HepG2 (cell line): ENCODE measurements around the gene TOB1. TPM values are rescaled to one million over a fixed set of nuclear protein-coding genes. Genes with fewer than 3 reads are reported as not detected.

ENCODE experiments used
- ATRX ChIP-seq: sonication (generic); formaldehyde crosslinking; IDR thresholded peaks from 2 replicates; pipeline ENCODE4 v1.4.0; 2020; ENCODE audit warnings: missing genetic modification reagents, borderline replicate concordance
- HCFC1 ChIP-seq: fragments of 150-350 bp; IDR thresholded peaks from 2 replicates; pipeline ENCODE4 v1.6.1; 2014; ENCODE audit warnings: low read depth, low read length
- HOXD1 ChIP-seq: sonication (generic); formaldehyde crosslinking; IDR thresholded peaks from 2 replicates; pipeline ENCODE4 v1.5.0; 2020; ENCODE audit warnings: missing genetic modification reagents
- IRF2 ChIP-seq: IDR thresholded peaks from 2 replicates; pipeline ENCODE4 v1.6.1; 2018; ENCODE audit warnings: missing genetic modification reagents, missing compliant biosample characterization
- JARID2 ChIP-seq: sonication (generic); formaldehyde crosslinking; IDR thresholded peaks from 2 replicates; pipeline ENCODE4 v1.8.1; 2023; ENCODE audit warnings: missing genetic modification reagents, inconsistent platforms; ENCODE audit not compliant: insufficient replicate concordance
- KDM4B ChIP-seq: sonication (generic); formaldehyde crosslinking; IDR thresholded peaks from 2 replicates; pipeline ENCODE4 v1.4.0; 2020; ENCODE audit warnings: missing genetic modification reagents
- NCOR1 ChIP-seq: fragments of 200-600 bp; sonication (generic); IDR thresholded peaks from 2 replicates; pipeline ENCODE4 v1.7.0; 2017; ENCODE audit warnings: antibody characterized with exemption, low read length, borderline replicate concordance
- NFATC3 ChIP-seq: sonication (generic); formaldehyde crosslinking; IDR thresholded peaks from 2 replicates; pipeline ENCODE4 v1.5.1; 2020; ENCODE audit warnings: mild to moderate bottlenecking, missing genetic modification reagents
- NPAS2 ChIP-seq: sonication (generic); formaldehyde crosslinking; IDR thresholded peaks from 2 replicates; pipeline ENCODE4 v1.8.0; 2022; ENCODE audit warnings: mild to moderate bottlenecking, missing genetic modification reagents, borderline replicate concordance
- POGZ ChIP-seq: sonication (generic); formaldehyde crosslinking; IDR thresholded peaks from 2 replicates; pipeline ENCODE4 v1.4.0; 2020; ENCODE audit warnings: mild to moderate bottlenecking, missing genetic modification reagents
- SMAD3 ChIP-seq: sonication (generic); formaldehyde crosslinking; IDR thresholded peaks from 2 replicates; pipeline ENCODE4 v1.4.0; 2020; ENCODE audit warnings: missing genetic modification reagents
- SNRNP70 ChIP-seq: fragments of 200-400 bp; formaldehyde crosslinking; IDR thresholded peaks from 2 replicates; pipeline ENCODE4 v1.6.1; 2017; ENCODE audit warnings: mild to moderate bottlenecking, low read depth, low read length, moderate library complexity
- U2AF1 ChIP-seq: fragments of 200-400 bp; formaldehyde crosslinking; optimal IDR thresholded peaks from 2 replicates; pipeline ENCODE3; 2017; ENCODE audit warnings: mild to moderate bottlenecking, low read depth, low read length
- ZBTB3 ChIP-seq: sonication (generic); formaldehyde crosslinking; IDR thresholded peaks from 2 replicates; pipeline ENCODE4 v1.4.0; 2020; ENCODE audit warnings: low read depth, mild to moderate bottlenecking, moderate library complexity, missing genetic modification reagents, borderline replicate concordance
- ZNF253 ChIP-seq: sonication (generic); formaldehyde crosslinking; IDR thresholded peaks from 2 replicates; pipeline ENCODE4 v1.8.0; 2022; ENCODE audit warnings: mild to moderate bottlenecking, missing genetic modification reagents, borderline replicate concordance
- ZNF367 ChIP-seq: sonication (generic); formaldehyde crosslinking; IDR thresholded peaks from 2 replicates; pipeline ENCODE4 v1.4.0; 2020; ENCODE audit warnings: missing genetic modification reagents, borderline replicate concordance
- ZNF891 ChIP-seq: sonication (generic); formaldehyde crosslinking; IDR thresholded peaks from 2 replicates; pipeline ENCODE4 v1.5.0; 2020; ENCODE audit warnings: mild to moderate bottlenecking, missing genetic modification reagents
- polyA plus RNA-seq, 8 experiments: library from polyadenylated mRNA; depleted of rRNA in 3 of 8; stranded (reverse) in 7 of 8; unstranded in 1 of 8; fragments of >200 nt; fragmentation: Illumina TruSeq in 4 of 8; extraction: Trizol in 4 of 8; gene quantifications; 2 replicates each; pipeline versions ENCODE4 v1.2.1 to v1.2.3, GENCODE V29; 2011 to 2016; ENCODE audit warnings: low read depth in 4 of 8, missing spikeins in 1 of 8, mixed read lengths in 1 of 8; ENCODE audit not compliant: insufficient read depth in 1 of 8
- total RNA-seq, 5 experiments: library from RNA; depleted of rRNA; stranded (reverse); fragments of >200 nt; fragmentation: Illumina TruSeq; extraction: Trizol; gene quantifications; 2 replicates each; pipeline ENCODE4 v1.2.3, GENCODE V29; 2016; ENCODE audit warnings: low read depth in 1 of 5
- TF ChIP-seq, protein P1 (sequence below): sonication (generic); formaldehyde crosslinking; IDR thresholded peaks from 2 replicates; pipeline ENCODE4; 2020; ENCODE audit warnings: missing genetic modification reagents, mild to moderate bottlenecking, borderline replicate concordance
- TF ChIP-seq, protein P2 (sequence below): IDR thresholded peaks from 2 replicates; pipeline ENCODE4 v1.6.1; 2016; ENCODE audit warnings: mild to moderate bottlenecking, missing biosample characterization, missing genetic modification reagents
- TF ChIP-seq, protein P3 (sequence below): fragments of 450-650 bp; IDR thresholded peaks from 2 replicates; pipeline ENCODE4 v1.6.1; 2017
- TF ChIP-seq, protein P4 (sequence below): sonication (generic); formaldehyde crosslinking; IDR thresholded peaks from 2 replicates; pipeline ENCODE4 v1.4.0; 2020; ENCODE audit warnings: missing genetic modification reagents
- TF ChIP-seq, protein P5 (sequence below): sonication (generic); formaldehyde crosslinking; IDR thresholded peaks from 2 replicates; pipeline ENCODE4 v1.4.0; 2020; ENCODE audit warnings: mild to moderate bottlenecking, missing genetic modification reagents
- TF ChIP-seq, protein P6 (sequence below): sonication (generic); formaldehyde crosslinking; IDR thresholded peaks from 2 replicates; pipeline ENCODE4 v1.5.0; 2020; ENCODE audit warnings: missing genetic modification reagents

Gene TOB1
- total and polyA plus RNA-seq, 2 of the 13 experiments (the other 11 are each of a cell fraction or from before 2014, with no cell fraction given), result 21.9 to 57.7 TPM

DNA sequence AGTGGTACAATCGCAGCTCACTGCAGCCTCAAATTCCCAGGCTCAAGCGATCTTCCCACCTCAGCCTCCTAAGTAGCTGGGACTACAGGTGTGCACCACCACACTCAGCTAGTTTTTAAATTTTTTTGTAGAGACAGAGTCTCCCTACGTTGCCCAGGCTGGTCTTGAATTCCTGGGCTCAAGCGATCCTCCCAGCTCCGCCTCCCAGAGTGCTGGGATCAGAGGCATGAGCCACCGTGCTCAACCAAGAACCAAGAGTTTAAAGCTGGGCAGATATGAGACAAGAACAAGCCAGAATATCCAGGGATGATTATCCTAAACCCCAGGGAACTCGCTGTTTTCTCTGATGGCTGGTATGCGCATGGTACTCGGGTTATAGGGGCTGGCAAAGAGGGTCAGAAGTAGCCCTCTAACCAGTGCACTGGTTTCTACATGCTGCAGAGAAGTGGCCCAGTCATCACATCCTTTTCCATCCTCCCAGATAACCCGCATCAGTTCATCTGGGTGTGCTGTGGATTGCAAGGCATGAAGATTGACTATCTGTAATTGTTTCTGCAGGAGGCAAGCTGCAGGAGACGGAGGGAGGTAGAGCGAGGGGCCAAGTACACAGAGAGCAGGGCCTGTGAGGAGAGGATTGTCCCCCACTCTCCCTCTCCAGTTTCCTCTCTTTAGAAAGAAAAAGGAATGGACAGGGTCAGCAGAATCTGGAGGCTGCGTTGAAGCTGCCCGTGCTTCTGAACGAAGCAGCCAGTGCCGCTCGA is 33.6 kb upstream of the TOB1 start (continued):
- no peak for TF ChIP-seq NCOR1
- TF ChIP-seq ZNF891, result peak; percentile 27; the same call in 1 of the 2 replicates
- TF ChIP-seq U2AF1, result no peak
- TF ChIP-seq JARID2 (CRISPR knock-in tag), result no peak
- TF ChIP-seq, protein P1, sequence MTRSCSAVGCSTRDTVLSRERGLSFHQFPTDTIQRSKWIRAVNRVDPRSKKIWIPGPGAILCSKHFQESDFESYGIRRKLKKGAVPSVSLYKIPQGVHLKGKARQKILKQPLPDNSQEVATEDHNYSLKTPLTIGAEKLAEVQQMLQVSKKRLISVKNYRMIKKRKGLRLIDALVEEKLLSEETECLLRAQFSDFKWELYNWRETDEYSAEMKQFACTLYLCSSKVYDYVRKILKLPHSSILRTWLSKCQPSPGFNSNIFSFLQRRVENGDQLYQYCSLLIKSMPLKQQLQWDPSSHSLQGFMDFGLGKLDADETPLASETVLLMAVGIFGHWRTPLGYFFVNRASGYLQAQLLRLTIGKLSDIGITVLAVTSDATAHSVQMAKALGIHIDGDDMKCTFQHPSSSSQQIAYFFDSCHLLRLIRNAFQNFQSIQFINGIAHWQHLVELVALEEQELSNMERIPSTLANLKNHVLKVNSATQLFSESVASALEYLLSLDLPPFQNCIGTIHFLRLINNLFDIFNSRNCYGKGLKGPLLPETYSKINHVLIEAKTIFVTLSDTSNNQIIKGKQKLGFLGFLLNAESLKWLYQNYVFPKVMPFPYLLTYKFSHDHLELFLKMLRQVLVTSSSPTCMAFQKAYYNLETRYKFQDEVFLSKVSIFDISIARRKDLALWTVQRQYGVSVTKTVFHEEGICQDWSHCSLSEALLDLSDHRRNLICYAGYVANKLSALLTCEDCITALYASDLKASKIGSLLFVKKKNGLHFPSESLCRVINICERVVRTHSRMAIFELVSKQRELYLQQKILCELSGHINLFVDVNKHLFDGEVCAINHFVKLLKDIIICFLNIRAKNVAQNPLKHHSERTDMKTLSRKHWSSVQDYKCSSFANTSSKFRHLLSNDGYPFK (CRISPR knock-in tag), result no peak
- no peak for TF ChIP-seq ZNF253
- TF ChIP-seq HCFC1, result no peak
- no peak for TF ChIP-seq ZNF367 (CRISPR knock-in tag)
- TF ChIP-seq NFATC3 (CRISPR knock-in tag), result no peak
- TF ChIP-seq HOXD1, result no peak
- TF ChIP-seq POGZ (CRISPR knock-in tag), result no peak
- TF ChIP-seq KDM4B (CRISPR knock-in tag), result no peak; the same call in 1 of the 2 replicates
- no peak for TF ChIP-seq SNRNP70
- TF ChIP-seq, protein P2, sequence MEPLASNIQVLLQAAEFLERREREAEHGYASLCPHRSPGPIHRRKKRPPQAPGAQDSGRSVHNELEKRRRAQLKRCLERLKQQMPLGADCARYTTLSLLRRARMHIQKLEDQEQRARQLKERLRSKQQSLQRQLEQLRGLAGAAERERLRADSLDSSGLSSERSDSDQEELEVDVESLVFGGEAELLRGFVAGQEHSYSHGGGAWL (CRISPR knock-in tag), result 0 out of 2 replicates have a peak, but pooled peaks have one; percentile 31
- no peak for TF ChIP-seq ATRX (CRISPR knock-in tag)
- TF ChIP-seq IRF2 (CRISPR knock-in tag), result no peak
- TF ChIP-seq, protein P3, sequence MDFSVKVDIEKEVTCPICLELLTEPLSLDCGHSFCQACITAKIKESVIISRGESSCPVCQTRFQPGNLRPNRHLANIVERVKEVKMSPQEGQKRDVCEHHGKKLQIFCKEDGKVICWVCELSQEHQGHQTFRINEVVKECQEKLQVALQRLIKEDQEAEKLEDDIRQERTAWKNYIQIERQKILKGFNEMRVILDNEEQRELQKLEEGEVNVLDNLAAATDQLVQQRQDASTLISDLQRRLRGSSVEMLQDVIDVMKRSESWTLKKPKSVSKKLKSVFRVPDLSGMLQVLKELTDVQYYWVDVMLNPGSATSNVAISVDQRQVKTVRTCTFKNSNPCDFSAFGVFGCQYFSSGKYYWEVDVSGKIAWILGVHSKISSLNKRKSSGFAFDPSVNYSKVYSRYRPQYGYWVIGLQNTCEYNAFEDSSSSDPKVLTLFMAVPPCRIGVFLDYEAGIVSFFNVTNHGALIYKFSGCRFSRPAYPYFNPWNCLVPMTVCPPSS, result no peak
- TF ChIP-seq, protein P4, sequence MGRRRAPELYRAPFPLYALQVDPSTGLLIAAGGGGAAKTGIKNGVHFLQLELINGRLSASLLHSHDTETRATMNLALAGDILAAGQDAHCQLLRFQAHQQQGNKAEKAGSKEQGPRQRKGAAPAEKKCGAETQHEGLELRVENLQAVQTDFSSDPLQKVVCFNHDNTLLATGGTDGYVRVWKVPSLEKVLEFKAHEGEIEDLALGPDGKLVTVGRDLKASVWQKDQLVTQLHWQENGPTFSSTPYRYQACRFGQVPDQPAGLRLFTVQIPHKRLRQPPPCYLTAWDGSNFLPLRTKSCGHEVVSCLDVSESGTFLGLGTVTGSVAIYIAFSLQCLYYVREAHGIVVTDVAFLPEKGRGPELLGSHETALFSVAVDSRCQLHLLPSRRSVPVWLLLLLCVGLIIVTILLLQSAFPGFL (CRISPR knock-in tag), result no peak
- TF ChIP-seq NPAS2 (CRISPR knock-in tag), result no peak
- TF ChIP-seq, protein P5, sequence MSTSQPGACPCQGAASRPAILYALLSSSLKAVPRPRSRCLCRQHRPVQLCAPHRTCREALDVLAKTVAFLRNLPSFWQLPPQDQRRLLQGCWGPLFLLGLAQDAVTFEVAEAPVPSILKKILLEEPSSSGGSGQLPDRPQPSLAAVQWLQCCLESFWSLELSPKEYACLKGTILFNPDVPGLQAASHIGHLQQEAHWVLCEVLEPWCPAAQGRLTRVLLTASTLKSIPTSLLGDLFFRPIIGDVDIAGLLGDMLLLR (CRISPR knock-in tag), result 0 out of 2 replicates have a peak, but pooled peaks have one; percentile 19
- TF ChIP-seq SMAD3 (CRISPR knock-in tag), result no peak
- TF ChIP-seq, protein P6, sequence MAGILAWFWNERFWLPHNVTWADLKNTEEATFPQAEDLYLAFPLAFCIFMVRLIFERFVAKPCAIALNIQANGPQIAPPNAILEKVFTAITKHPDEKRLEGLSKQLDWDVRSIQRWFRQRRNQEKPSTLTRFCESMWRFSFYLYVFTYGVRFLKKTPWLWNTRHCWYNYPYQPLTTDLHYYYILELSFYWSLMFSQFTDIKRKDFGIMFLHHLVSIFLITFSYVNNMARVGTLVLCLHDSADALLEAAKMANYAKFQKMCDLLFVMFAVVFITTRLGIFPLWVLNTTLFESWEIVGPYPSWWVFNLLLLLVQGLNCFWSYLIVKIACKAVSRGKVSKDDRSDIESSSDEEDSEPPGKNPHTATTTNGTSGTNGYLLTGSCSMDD (CRISPR knock-in tag), result no peak
- TF ChIP-seq ZBTB3 (CRISPR knock-in tag), result no peak
